ENCODE measurements around the gene ATP2B2. TPM values are rescaled to one million over a fixed set of nuclear protein-coding genes. Genes with fewer than 3 reads are reported as not detected.

Gene ATP2B2
- total RNA-seq, 4 donors from 2014 or later: 0.29 to 9.5 (median 4.4) TPM

DNA sequence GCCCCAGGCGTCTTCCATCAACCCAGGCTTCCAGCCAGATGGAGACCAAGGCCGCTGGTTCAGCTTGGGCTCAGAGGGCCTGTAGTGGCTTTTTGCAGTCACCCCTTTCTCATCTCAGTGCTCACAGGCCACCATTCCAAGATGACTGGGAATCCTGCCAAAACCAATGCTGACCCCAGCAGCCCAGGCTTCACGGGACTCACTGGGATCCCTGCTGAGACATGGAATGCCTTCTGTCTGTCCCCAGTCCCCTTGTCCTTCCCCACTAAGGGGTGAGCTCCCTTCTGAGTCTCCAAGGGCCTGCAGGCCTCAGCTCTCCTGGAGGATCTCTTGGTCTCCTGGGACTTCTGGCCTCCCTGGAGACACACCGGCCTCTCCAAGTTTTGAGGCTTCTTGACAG is 107.0 kb downstream of the ATP2B2 start:
- no peak for DNase-seq
- Histone ChIP-seq H3K4me3 (no peak overlapping the region), H3K27me3 (no peaks in the 10 kb centered on the region), H3K4me1 (no peaks in the 10 kb centered on the region), H3K36me3 (no peaks in the 10 kb centered on the region), H3K9me3 (no peaks in the 10 kb centered on the region), H3K27ac (no peak overlapping the region)
- no peak for TF ChIP-seq POLR2A (IDR thresholded peaks at IDR 0.05)
- TF ChIP-seq, protein P1, sequence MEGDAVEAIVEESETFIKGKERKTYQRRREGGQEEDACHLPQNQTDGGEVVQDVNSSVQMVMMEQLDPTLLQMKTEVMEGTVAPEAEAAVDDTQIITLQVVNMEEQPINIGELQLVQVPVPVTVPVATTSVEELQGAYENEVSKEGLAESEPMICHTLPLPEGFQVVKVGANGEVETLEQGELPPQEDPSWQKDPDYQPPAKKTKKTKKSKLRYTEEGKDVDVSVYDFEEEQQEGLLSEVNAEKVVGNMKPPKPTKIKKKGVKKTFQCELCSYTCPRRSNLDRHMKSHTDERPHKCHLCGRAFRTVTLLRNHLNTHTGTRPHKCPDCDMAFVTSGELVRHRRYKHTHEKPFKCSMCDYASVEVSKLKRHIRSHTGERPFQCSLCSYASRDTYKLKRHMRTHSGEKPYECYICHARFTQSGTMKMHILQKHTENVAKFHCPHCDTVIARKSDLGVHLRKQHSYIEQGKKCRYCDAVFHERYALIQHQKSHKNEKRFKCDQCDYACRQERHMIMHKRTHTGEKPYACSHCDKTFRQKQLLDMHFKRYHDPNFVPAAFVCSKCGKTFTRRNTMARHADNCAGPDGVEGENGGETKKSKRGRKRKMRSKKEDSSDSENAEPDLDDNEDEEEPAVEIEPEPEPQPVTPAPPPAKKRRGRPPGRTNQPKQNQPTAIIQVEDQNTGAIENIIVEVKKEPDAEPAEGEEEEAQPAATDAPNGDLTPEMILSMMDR (IDR thresholded peaks at IDR 0.05): no peak
- intact Hi-C loops (cut with DNase I; ENCODE audit: low total_unique reads): no loop called here

GRCh38 chr3:10397879-10398278 is 107.5 kb downstream of the ATP2B2 start:
- Histone ChIP-seq H3K36me3 (no peaks in the 10 kb centered on the region), H3K27ac (no peak overlapping the region), H3K9me3 (no peaks in the 10 kb centered on the region), H3K4me3 (no peak overlapping the region), H3K27me3 (no peaks in the 10 kb centered on the region), H3K4me1 (no peaks in the 10 kb centered on the region)
- intact Hi-C loops (cut with DNase I; ENCODE audit: low total_unique reads): no loop called here
- no peak for TF ChIP-seq POLR2A (IDR thresholded peaks at IDR 0.05)
- TF ChIP-seq, protein P1 (IDR thresholded peaks at IDR 0.05): no peak
- DNase-seq: no peak

DNA sequence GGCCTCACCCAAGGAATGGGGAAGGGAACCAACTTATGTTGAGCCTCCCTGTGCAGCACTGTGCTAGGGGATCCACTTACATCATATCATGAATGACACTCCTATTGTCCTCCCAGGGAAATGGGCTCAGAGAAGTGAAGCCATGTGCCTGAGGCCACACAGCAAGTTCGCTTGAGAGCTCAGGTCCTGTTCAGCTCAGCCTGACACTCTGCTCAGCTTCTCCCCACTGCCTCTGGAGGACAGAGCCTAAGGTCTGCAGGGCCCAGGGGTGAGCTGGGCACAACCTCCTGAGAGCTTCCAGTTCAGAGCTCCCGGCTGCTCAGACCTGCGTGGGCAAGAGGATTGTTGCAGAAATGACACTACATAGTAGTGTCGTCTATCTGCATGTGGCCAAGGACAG is 108.5 kb downstream of the ATP2B2 start:
- no peaks in the 10 kb centered on the region for H3K4me1 ChIP-seq
- intact Hi-C loops (cut with DNase I; ENCODE audit: low total_unique reads): no loop called here
- no peak overlapping the region for H3K27ac ChIP-seq
- no peaks in the 10 kb centered on the region for H3K36me3 ChIP-seq
- no peaks in the 10 kb centered on the region for H3K27me3 ChIP-seq
- no peak overlapping the region for H3K4me3 ChIP-seq
- H3K9me3 ChIP-seq: no peaks in the 10 kb centered on the region
- TF ChIP-seq POLR2A (IDR thresholded peaks at IDR 0.05): no peak
- TF ChIP-seq, protein P1 (IDR thresholded peaks at IDR 0.05): no peak
- DNase-seq: no peak

DNA sequence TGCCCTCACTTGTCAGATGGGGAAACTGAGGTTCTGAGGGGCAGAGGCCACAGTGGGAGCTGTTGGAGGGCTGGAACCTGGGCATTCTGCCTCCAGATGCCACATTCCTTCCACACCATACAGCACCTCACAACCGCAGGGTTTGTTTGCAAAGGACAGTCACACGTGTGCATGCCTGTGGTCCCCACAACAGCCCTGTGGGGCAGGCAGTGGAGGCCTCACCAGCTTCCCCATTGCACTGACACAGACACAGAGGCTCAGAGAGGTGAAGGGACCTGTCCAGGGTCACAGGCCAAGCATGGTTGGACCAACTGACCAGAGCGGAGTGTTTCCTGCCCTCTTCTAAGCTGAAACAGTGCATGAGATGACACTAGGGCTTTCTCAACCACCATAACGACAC is 109.3 kb downstream of the ATP2B2 start:
- no peak for DNase-seq
- no peak overlapping the region for H3K4me3 ChIP-seq
- no peaks in the 10 kb centered on the region for H3K27me3 ChIP-seq
- H3K36me3 ChIP-seq: no peaks in the 10 kb centered on the region
- no peaks in the 10 kb centered on the region for H3K9me3 ChIP-seq
- no peaks in the 10 kb centered on the region for H3K4me1 ChIP-seq
- no peak overlapping the region for H3K27ac ChIP-seq
- intact Hi-C loops (cut with DNase I; ENCODE audit: low total_unique reads): no loop called here
- TF ChIP-seq POLR2A (IDR thresholded peaks at IDR 0.05): no peak
- TF ChIP-seq, protein P1 (IDR thresholded peaks at IDR 0.05): no peak

- Histone ChIP-seq H3K27me3 (no peaks in the 10 kb centered on the region), H3K36me3 (no peaks in the 10 kb centered on the region), H3K27ac (no peak overlapping the region), H3K9me3 (no peaks in the 10 kb centered on the region), H3K4me1 (no peaks in the 10 kb centered on the region), H3K4me3 (no peak overlapping the region)
- intact Hi-C loops (cut with DNase I; ENCODE audit: low total_unique reads): no loop called here
- DNase-seq: no peak
- TF ChIP-seq POLR2A (IDR thresholded peaks at IDR 0.05): no peak
- TF ChIP-seq, protein P1 (IDR thresholded peaks at IDR 0.05): no peak
Observed at GRCh38 chr3:10395671-10396070, 109.7 kb downstream of the ATP2B2 start.

Measured in uterus (tissue), 4 donors.